Gastrocnemius medialis (tissue), 4 donors: ENCODE measurements around the gene MCM3AP.

Source experiments
- POLR2A ChIP-seq, 2 donors: fragments of 450-650 bp; IDR thresholded peaks; one replicate each; pipeline ENCODE4 v1.6.1; 2017; ENCODE audit warnings: antibody characterized with exemption in 2 of 2, mild to moderate bottlenecking in 2 of 2, moderate library complexity in 2 of 2
- TF ChIP-seq, protein P1 (sequence below), 5 experiments: fragments of 450-650 bp in 3 of 5; fragments of 200-600 bp in 2 of 5; sonication (generic) in 2 of 5; IDR thresholded peaks in 4 of 5; conservative IDR thresholded peaks in 1 of 5; 1 replicate in 4 of 5; 2 replicates in 1 of 5; pipeline ENCODE4 v1.5.1; 2016 to 2019; ENCODE audit warnings: antibody characterized with exemption in 5 of 5, mild to moderate bottlenecking in 3 of 5, moderate library complexity in 3 of 5

DNA sequence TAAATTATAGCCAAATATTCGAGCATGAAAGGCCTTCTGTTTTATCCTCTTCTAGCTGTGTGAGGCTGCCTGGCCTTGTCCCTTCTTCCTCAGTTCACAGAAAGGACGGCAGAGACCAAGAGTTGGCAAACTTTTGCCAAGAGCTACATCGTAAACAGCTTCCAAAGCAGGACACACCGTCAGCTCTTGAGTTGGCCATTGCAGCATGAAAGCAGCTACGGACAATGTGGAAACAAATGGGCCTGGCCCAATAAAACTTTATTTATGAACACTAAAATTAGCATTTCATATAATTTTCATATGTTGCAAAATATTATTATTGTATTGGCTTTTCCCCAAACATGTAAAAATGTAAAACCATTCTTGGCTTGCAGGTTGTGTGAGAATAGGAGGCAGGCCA lies 27.5 kb upstream of the MCM3AP start:
- no peak for TF ChIP-seq POLR2A (IDR thresholded peaks at IDR 0.05)
- TF ChIP-seq, protein P1, sequence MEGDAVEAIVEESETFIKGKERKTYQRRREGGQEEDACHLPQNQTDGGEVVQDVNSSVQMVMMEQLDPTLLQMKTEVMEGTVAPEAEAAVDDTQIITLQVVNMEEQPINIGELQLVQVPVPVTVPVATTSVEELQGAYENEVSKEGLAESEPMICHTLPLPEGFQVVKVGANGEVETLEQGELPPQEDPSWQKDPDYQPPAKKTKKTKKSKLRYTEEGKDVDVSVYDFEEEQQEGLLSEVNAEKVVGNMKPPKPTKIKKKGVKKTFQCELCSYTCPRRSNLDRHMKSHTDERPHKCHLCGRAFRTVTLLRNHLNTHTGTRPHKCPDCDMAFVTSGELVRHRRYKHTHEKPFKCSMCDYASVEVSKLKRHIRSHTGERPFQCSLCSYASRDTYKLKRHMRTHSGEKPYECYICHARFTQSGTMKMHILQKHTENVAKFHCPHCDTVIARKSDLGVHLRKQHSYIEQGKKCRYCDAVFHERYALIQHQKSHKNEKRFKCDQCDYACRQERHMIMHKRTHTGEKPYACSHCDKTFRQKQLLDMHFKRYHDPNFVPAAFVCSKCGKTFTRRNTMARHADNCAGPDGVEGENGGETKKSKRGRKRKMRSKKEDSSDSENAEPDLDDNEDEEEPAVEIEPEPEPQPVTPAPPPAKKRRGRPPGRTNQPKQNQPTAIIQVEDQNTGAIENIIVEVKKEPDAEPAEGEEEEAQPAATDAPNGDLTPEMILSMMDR (IDR thresholded peaks at IDR 0.05 in 4 of 5, conservative IDR thresholded peaks at IDR 0.05 in 1 of 5), result no peak
